K562 (cell line): ENCODE measurements around the gene DLST. TPM values are rescaled to one million over a fixed set of nuclear protein-coding genes. Genes with fewer than 3 reads are reported as not detected.

Source experiments
- CCNT2 ChIP-seq: IDR thresholded peaks from 2 replicates; pipeline ENCODE4 v1.6.1; 2011; ENCODE audit warnings: borderline replicate concordance, low read depth, mild to moderate bottlenecking, moderate library complexity, mixed read lengths, low read length; ENCODE audit not compliant: insufficient read length; ENCODE audit errors: extremely low read depth
- HDAC3 ChIP-seq: fragments of 450-650 bp; IDR thresholded peaks from 2 replicates; pipeline ENCODE4 v1.6.1; 2018; ENCODE audit warnings: borderline replicate concordance, mild to moderate bottlenecking, moderate library complexity; ENCODE audit not compliant: partially characterized antibody
- HNRNPLL ChIP-seq: fragments of 200-400 bp; formaldehyde crosslinking; IDR thresholded peaks from 2 replicates; pipeline ENCODE4 v1.6.1; 2017; ENCODE audit warnings: low read length, low read depth, mild to moderate bottlenecking; ENCODE audit not compliant: poor library complexity, severe bottlenecking
- HNRNPUL1 ChIP-seq: fragments of 200-400 bp; formaldehyde crosslinking; IDR thresholded peaks from 2 replicates; pipeline ENCODE4 v1.6.1; 2017; ENCODE audit warnings: low read length
- KDM2B ChIP-seq: fragments of 250-450 bp; sonication (Bioruptor Pico); IDR thresholded peaks from 2 replicates; pipeline ENCODE4 v1.8.0; 2021; ENCODE audit warnings: mild to moderate bottlenecking, moderate library complexity
- L3MBTL2 ChIP-seq: fragments of 450-650 bp; IDR thresholded peaks from 2 replicates; pipeline ENCODE4 v1.6.1; 2016; ENCODE audit warnings: mild to moderate bottlenecking, moderate library complexity
- NRF1 ChIP-seq, 2 experiments: fragments of 450-650 bp; IDR thresholded peaks in 1 of 2; conservative IDR thresholded peaks in 1 of 2; 2 replicates each; pipeline ENCODE4 v1.6.1; 2014; ENCODE audit warnings: mild to moderate bottlenecking in 2 of 2
- PML ChIP-seq: IDR thresholded peaks from 2 replicates; pipeline ENCODE4 v1.6.1; 2012; ENCODE audit warnings: low read length, inconsistent platforms
- PTRF ChIP-seq: fragments of 450-650 bp; IDR thresholded peaks from 2 replicates; pipeline ENCODE4 v1.6.1; 2016; ENCODE audit warnings: mild to moderate bottlenecking, missing genetic modification characterization, missing compliant biosample characterization
- RBBP5 ChIP-seq: fragments of 200-600 bp; sonication (generic); IDR thresholded peaks from 2 replicates; pipeline ENCODE4 v1.6.1; 2012; ENCODE audit warnings: borderline replicate concordance, mild to moderate bottlenecking, low read length, control low read depth, inconsistent platforms; ENCODE audit not compliant: insufficient read depth, poor library complexity, severe bottlenecking
- RNF2 ChIP-seq: sonication (generic); IDR thresholded peaks from 2 replicates; pipeline ENCODE4 v1.6.1; 2016
- RUNX1 ChIP-seq: sonication (generic); IDR thresholded peaks from 2 replicates; pipeline ENCODE4 v1.6.1; 2016; ENCODE audit warnings: antibody characterized with exemption, low read depth
- XRCC5 ChIP-seq: fragments of 200-400 bp; formaldehyde crosslinking; IDR thresholded peaks from 2 replicates; pipeline ENCODE4 v1.6.1; 2017; ENCODE audit warnings: low read depth, mild to moderate bottlenecking, low read length
- ZNF311 ChIP-seq: fragments of 250-450 bp; sonication (Bioruptor Pico); IDR thresholded peaks from 2 replicates; pipeline ENCODE4 v1.4.0; 2020; ENCODE audit warnings: mild to moderate bottlenecking, moderate library complexity
- ZNF507 ChIP-seq: conservative IDR thresholded peaks from 2 replicates; pipeline ENCODE4 v1.6.1; 2017; ENCODE audit warnings: missing genetic modification characterization, missing compliant biosample characterization
- polyA plus RNA-seq, 8 experiments: library from polyadenylated mRNA; depleted of rRNA in 4 of 8; stranded (reverse) in 5 of 8; unstranded in 3 of 8; fragments of >200 nt; fragmentation: Nextera tagmentation in 2 of 8; fragmentation: Illumina TruSeq in 1 of 8; extraction: Ambion mirVana in 2 of 8; extraction: Trizol in 1 of 8; gene quantifications; 2 replicates each; pipeline versions ENCODE4 v1.2.1 to v1.2.3, GENCODE V29; 2011 to 2014; ENCODE audit warnings: inconsistent platforms in 1 of 8, missing spikeins in 1 of 8
- total RNA-seq, 7 experiments: library from RNA; depleted of rRNA in 6 of 7; stranded (reverse); fragments of >200 nt in 6 of 7; fragmentation: Illumina TruSeq in 2 of 7; extraction: Trizol in 2 of 7; gene quantifications; 2 replicates each; pipeline versions ENCODE4 v1.2.1 to v1.2.3, GENCODE V29; 2011 to 2021; ENCODE audit warnings: low replicate concordance in 1 of 7
- TF ChIP-seq, protein P1 (sequence below): fragments of 150-350 bp; conservative IDR thresholded peaks from 2 replicates; pipeline ENCODE4 v1.6.1; 2014; ENCODE audit warnings: low read length
- TF ChIP-seq, protein P2 (sequence below): fragments of 250-450 bp; sonication (Bioruptor Pico); IDR thresholded peaks from 2 replicates; pipeline ENCODE4 v1.8.0; 2021; ENCODE audit warnings: moderate library complexity, mild to moderate bottlenecking, inconsistent platforms
- TF ChIP-seq, protein P3 (sequence below): fragments of 450-650 bp; formaldehyde crosslinking; IDR thresholded peaks from 2 replicates; pipeline ENCODE4 v1.4.0; 2020; ENCODE audit warnings: mild to moderate bottlenecking, moderate library complexity
- TF ChIP-seq, protein P4 (sequence below): fragments of 250-450 bp; sonication (Bioruptor Pico); IDR thresholded peaks from 2 replicates; pipeline ENCODE4 v1.4.0; 2020; ENCODE audit warnings: mild to moderate bottlenecking, moderate library complexity
- TF ChIP-seq, protein P5 (sequence below): fragments of 450-650 bp; IDR thresholded peaks from 2 replicates; pipeline ENCODE4 v1.6.1; 2016; ENCODE audit warnings: low read depth, mild to moderate bottlenecking, moderate library complexity

The DLST gene
- total and polyA plus RNA-seq, 9 of the 15 experiments (the other 6 are each of a cell fraction or from before 2014, with no cell fraction given): 3.0 to 73.7 (median 45.4) TPM

DNA sequence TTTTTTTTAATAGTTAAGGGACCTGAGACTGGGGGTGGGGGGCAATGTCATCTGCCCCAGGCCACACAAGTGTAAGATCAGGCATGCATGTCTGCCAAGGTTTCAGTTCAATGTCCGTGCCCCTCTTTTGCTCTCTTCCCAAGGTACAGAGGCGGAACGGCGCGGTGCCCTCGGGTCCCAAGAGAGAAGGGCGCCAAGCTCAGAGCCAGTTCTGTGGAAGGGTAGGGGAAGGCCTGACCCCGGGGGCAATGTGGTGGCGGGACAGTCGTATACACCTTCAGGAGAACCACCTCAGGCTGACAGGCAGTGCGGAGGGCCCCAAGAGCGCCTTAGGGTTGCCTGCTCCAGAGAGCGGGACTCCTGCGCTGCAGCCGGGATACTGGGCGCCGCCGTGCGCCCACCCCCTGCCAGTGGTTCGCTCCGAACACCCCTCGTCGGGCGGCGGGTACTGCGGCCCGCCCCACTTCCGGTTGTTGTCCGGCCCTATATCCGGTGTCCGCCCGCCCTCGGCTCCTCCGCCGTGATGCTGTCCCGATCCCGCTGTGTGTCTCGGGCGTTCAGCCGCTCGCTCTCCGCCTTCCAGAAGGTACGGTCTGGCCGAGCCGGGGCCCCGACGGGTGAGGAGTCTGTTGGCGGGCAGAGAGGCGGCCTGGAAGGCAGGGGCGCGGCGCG, at the start of gene DLST (continued):
- TF ChIP-seq, protein P1, sequence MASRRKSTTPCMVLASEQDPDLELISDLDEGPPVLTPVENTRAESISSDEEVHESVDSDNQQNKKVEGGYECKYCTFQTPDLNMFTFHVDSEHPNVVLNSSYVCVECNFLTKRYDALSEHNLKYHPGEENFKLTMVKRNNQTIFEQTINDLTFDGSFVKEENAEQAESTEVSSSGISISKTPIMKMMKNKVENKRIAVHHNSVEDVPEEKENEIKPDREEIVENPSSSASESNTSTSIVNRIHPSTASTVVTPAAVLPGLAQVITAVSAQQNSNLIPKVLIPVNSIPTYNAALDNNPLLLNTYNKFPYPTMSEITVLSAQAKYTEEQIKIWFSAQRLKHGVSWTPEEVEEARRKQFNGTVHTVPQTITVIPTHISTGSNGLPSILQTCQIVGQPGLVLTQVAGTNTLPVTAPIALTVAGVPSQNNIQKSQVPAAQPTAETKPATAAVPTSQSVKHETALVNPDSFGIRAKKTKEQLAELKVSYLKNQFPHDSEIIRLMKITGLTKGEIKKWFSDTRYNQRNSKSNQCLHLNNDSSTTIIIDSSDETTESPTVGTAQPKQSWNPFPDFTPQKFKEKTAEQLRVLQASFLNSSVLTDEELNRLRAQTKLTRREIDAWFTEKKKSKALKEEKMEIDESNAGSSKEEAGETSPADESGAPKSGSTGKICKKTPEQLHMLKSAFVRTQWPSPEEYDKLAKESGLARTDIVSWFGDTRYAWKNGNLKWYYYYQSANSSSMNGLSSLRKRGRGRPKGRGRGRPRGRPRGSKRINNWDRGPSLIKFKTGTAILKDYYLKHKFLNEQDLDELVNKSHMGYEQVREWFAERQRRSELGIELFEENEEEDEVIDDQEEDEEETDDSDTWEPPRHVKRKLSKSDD: no peak
- TF ChIP-seq RBBP5: peak; percentile 98
- TF ChIP-seq NRF1 (conservative IDR thresholded peaks at IDR 0.05 in 1 of 2, IDR thresholded peaks at IDR 0.05 in 1 of 2): peak in 1 of 2 experiments; percentile 59; a peak in 3 of 4 replicates
- no peak for TF ChIP-seq PTRF (tag)
- TF ChIP-seq, protein P2, sequence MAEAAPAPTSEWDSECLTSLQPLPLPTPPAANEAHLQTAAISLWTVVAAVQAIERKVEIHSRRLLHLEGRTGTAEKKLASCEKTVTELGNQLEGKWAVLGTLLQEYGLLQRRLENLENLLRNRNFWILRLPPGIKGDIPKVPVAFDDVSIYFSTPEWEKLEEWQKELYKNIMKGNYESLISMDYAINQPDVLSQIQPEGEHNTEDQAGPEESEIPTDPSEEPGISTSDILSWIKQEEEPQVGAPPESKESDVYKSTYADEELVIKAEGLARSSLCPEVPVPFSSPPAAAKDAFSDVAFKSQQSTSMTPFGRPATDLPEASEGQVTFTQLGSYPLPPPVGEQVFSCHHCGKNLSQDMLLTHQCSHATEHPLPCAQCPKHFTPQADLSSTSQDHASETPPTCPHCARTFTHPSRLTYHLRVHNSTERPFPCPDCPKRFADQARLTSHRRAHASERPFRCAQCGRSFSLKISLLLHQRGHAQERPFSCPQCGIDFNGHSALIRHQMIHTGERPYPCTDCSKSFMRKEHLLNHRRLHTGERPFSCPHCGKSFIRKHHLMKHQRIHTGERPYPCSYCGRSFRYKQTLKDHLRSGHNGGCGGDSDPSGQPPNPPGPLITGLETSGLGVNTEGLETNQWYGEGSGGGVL (CRISPR knock-in tag): no peak
- TF ChIP-seq, protein P3, sequence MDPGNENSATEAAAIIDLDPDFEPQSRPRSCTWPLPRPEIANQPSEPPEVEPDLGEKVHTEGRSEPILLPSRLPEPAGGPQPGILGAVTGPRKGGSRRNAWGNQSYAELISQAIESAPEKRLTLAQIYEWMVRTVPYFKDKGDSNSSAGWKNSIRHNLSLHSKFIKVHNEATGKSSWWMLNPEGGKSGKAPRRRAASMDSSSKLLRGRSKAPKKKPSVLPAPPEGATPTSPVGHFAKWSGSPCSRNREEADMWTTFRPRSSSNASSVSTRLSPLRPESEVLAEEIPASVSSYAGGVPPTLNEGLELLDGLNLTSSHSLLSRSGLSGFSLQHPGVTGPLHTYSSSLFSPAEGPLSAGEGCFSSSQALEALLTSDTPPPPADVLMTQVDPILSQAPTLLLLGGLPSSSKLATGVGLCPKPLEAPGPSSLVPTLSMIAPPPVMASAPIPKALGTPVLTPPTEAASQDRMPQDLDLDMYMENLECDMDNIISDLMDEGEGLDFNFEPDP (CRISPR knock-in tag): no peak
- peak; percentile 30; the same call in 1 of the 2 replicates for TF ChIP-seq PML
- no peak for TF ChIP-seq RUNX1
- no peak for TF ChIP-seq HNRNPUL1
- TF ChIP-seq CCNT2: peak; percentile 61
- TF ChIP-seq ZNF311 (CRISPR knock-in tag): no peak
- TF ChIP-seq ZNF507: no peak
- TF ChIP-seq HDAC3: no peak
- TF ChIP-seq, protein P4, sequence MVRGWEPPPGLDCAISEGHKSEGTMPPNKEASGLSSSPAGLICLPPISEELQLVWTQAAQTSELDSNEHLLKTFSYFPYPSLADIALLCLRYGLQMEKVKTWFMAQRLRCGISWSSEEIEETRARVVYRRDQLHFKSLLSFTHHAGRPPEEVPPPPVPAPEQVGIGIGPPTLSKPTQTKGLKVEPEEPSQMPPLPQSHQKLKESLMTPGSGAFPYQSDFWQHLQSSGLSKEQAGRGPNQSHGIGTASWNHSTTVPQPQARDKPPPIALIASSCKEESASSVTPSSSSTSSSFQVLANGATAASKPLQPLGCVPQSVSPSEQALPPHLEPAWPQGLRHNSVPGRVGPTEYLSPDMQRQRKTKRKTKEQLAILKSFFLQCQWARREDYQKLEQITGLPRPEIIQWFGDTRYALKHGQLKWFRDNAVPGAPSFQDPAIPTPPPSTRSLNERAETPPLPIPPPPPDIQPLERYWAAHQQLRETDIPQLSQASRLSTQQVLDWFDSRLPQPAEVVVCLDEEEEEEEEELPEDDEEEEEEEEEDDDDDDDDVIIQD (CRISPR knock-in tag): no peak
- TF ChIP-seq, protein P5, sequence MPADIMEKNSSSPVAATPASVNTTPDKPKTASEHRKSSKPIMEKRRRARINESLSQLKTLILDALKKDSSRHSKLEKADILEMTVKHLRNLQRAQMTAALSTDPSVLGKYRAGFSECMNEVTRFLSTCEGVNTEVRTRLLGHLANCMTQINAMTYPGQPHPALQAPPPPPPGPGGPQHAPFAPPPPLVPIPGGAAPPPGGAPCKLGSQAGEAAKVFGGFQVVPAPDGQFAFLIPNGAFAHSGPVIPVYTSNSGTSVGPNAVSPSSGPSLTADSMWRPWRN: no peak
- peak; percentile 36; the same call in 1 of the 2 replicates for TF ChIP-seq KDM2B (CRISPR knock-in tag)
- no peak for TF ChIP-seq XRCC5
- TF ChIP-seq L3MBTL2: peak; percentile 13; the same call in 1 of the 2 replicates
- TF ChIP-seq HNRNPLL: peak; percentile 39
- TF ChIP-seq RNF2: peak; percentile 53; the same call in 1 of the 2 replicates
